Hindlimb muscle (tissue), 1 donor: Measurements from ENCODE around the gene DENND2D. TPM values are rescaled to one million over a fixed set of nuclear protein-coding genes. Genes with fewer than 3 reads are reported as not detected.

Experiments used
- DNase-seq: peaks from one replicate; pipeline ENCODE4 v3.0.0-alpha.2; 2013
- polyA plus RNA-seq: library from polyadenylated mRNA; unstranded; fragments of 120-200 nt; gene quantifications from one replicate; pipeline ENCODE4 v1.2.1, GENCODE V29; 2013; ENCODE audit not compliant: insufficient read length

Gene DENND2D, protein sequence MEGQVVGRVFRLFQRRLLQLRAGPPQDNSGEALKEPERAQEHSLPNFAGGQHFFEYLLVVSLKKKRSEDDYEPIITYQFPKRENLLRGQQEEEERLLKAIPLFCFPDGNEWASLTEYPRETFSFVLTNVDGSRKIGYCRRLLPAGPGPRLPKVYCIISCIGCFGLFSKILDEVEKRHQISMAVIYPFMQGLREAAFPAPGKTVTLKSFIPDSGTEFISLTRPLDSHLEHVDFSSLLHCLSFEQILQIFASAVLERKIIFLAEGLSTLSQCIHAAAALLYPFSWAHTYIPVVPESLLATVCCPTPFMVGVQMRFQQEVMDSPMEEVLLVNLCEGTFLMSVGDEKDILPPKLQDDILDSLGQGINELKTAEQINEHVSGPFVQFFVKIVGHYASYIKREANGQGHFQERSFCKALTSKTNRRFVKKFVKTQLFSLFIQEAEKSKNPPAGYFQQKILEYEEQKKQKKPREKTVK
- polyA plus RNA-seq, result 2.8 TPM

DNA sequence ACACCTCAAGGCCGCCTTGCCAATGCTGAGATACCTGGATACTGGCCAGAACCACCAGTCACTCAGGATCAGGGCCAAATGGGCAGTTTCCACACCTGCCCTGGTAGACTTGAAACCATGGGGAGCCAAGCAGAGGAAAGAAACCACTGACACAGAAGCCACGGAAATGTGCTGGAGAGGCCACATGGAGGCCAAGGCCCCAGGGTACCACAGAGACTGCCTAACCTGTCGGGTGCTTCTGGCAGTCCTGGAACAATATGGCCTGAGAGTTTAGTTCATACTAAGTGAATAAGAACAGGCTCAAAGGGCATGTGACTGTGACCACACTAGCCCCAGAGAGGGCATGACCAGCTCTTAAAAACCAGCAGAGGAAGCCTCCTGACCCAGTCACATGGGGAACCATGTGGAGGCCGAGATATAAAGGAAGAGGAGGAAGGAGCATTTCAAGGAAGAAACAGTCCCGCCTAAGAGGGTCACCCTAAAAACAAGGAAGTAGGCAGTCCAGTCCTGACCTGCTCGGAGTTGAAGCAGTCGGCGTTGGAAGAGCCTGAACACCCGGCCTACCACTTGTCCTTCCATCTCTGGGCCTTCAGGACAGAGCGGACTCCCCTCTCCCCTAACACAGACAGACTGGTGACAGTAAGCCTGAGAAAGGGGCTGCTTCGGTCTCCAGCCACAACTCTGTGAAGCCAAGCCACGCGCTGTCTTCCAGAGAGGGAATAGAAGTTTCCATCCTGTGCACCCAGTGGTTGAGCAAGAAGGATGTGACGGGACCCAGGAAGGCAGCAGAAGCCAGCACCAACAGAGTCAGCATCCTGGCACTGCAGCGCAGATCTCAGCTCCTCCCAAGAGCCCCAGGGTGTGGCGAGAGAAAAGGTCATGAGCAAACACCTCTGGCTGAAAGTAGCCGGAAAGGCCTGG is at the start of gene DENND2D:
DENND2D (minus strand) TSS at position 766 of the 921 bp plus-strand sequence; CDS start at position 579, 187 bp downstream.
- peak; percentile 25 for DNase-seq

DNA sequence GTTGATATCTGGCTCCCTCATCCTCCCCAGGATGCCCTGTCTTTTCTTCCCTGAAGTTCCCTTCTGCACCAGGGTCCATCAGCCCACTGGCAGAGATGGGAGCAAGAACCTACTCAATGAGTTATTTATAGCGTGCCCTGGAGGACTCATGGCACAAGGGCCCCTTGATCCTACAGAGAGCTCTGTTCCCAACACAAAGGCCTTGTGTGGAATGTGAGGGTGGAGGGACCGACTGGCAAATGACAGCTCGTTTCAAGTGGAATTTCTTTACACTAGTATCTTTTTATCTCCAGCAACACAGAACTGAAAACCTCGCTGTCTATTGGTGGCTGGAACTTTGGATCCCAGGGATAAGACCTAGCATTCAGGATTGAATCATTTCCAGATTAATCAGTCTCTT is 49.5 kb upstream of the DENND2D start:
- no peak for DNase-seq

DNA sequence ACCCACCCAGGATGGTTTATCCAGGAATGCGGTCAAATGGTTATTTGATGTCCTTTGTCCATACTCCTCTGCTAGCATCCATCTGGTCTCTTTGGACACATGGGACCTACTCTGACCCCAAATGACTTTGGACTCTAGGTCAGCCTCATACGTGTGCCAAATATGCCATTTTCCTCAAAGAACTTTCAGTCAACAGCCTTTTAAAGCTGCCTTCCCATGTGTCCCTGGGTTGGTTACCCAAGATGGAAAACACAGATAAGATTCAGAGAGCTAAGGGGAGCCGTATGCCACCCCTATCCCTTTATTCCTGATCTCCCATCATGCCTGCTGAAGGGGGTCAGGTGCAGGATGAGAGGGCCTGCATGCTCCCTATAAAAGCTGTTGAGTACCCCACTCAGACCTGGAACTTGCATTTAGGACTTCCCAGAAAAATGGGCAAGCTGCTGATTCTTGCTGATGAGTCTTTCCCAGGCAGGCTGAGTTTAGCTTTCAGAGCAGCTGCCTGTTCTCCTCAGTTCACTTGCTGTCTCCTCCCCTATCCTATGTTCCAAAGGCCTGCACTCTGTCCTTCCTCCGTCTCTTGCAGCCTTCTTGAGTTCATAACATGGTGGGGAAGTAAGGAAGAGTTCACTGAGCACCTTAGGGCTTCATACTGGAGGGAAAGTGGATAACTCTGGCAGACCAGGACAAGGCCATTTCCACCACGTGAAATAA is 46.8 kb upstream of the DENND2D start:
- no peak for DNase-seq

DNA sequence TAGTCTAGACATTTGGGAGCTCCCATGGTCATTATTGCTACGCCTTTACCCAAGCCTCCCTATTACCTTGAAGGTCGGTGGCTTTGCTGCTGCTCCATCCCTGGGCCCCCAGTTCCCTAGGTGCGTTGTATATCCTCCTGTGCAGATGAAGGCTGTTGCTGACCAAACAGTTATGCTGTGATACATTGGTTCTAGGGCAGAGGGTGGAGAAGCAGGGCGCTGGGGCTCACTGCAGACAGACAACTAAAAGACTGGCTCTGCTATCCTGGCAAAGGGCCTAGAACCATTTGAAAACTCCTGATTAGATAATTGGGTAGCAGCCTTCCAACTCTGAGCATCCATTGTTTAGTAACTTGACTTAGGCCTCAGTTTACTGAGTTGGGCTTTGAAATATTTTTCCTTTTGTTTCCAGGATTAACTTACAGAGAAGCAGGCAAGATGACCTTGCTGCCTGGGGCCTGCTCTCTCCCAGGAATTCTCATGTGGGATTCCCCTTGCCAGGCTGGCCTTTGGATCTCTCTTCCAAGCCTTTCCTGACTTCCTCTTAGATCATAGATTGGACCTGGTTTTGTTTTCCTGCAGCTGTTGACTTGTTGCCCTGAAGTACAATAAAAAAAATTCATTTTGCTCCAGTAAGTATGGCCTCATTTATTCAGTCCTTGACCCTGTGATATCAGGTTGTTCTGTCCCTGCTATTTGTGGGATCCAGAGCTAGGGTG is 42.5 kb upstream of the DENND2D start:
- no peak for DNase-seq

DNA sequence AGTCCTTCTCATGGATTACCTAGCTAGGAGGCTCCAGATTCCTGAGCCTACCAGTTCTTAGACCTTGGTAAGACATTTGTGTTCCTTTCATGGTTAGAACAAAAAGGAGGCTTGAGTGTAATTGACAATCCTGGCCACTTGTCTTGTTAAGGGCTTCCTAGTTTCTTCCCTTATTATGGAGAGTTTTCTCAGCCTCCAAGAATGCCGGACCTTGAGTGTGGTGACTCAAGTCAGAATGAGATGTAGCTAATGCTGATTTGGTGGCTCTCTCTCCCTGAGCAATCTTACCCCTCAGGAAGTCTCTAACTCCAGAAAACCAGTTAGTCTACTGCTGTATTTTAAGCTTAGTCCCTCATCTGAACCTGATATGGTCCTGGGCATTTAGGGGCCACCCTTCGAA is 41.4 kb upstream of the DENND2D start:
- DNase-seq, result no peak

DNA sequence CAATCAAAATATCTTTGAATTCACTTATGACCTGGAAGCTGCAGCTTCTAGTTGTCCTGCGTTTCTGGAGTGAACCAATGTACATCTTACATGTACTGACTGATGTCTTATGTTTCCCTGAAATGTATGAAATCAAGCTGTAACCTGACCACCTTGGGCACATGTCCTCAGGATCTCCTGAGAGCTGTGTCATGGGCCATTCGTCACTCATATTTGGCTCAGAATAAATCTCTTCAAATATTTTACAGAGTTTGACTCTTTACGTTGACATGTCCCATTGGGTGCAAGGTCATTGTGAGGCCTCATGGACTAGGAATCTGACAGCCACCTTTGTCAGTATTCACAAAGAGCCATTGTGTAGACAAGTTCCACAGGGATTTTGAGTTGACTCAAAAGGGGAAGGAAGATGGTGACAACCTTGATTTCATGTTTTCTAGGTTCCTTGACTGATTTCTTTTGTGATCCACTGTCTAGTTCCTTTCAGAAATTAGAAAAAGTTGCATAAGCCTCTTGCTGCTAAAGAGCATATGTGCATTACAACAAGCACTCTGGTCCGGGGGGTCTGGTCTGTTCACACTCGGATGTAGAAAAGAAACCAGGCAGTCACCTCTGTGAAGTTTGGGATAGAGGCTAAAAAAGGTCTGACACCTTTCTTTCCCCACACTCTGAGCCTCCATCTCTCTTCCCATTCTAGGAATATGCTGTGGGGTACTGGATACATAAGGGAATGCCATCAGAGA is 37.8 kb upstream of the DENND2D start:
- DNase-seq, result no peak

DNA sequence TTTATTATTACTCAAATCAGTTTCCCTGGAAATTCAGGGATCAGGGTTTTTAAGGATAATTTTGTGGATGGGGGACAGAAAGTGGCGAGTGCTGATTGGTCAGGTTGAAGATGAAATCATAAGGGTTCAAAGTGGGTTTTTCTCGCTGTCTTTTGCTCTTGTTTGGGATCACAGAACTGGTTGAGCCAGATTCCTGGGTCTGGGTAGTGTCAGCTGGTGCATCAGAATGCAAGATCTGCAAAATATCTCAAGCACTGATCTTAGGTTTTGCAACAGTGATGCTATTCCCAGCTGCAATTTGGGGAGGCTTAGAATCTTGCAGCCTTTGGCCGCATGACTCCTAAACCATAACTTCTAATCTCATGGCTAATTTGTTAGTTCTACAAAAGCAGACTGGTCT is 36.4 kb upstream of the DENND2D start:
- DNase-seq, result no peak

DNA sequence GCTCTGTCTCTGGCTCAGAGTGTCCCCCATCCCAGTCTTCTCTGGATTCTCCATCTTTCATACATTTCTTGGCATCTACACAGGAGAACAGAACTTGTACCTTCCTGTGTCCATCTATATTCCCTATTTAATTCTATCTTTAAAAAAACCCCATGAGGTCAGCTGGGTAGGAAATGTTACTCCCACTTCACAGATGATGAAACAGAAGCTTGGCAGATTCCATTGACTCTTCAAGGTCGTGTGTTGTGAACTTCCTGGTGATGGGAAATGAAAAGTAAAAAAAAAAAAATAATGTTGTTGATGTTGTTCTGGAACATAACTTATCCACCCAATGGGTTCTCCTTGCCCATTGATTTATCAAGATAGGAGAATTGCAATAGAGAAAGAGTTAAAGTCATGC is 35.9 kb upstream of the DENND2D start:
- DNase-seq, result no peak

DNA sequence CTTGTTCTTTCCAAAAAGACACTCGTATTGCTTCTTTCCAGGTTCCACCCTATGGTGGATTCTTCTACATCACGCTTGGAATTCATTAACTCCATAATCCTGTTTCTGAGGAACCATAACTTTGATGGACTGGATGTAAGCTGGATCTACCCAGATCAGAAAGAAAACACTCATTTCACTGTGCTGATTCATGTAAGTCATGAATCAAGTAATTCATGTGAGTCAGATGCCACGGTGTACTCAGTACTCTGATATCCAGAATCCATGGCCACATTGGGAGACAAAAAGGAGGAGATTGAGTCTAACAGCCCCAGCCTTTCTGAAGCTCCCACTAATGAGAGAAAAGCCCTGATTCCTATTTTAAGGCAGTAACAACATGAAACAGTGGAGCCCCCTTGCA is 34.4 kb upstream of the DENND2D start:
- DNase-seq, result no peak

DNA sequence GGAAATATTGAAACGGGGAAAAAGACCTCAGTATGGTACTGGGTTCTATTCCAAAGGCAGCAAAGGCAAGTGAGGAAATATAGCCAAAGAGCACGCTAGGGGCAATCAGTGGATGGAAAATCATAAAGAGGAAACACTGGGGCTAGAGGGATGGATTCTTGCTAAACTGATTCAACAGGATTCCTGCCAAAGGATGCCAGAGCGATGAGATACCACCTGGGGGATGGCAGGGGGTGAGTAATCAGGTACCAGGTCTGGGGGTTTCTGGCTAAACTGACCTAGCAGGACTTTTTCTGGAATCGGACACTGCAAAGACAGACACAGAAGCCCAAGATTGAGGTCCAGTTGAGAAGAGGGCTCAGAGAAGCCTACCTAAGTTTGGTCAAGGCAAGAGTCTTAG is 33.8 kb upstream of the DENND2D start:
- no peak for DNase-seq

DNA sequence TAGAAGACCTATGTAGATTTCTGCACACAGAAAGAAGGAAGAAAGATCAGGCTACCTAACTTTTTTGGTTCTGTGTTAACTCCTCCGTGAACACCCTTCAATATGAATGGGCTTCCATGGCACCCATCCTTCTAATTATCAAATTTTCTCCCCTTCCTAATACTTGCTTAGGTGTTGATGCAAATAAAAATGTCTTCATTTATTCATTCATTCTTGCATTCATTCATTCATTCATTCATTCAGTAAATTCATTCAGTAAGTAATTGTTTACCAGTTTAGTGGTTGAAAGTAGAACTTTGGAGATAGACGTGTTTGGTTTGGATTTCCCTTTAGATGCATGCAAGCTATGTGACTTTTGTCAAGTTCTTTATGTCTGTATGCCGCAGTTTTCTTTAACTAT is 31.7 kb upstream of the DENND2D start:
- no peak for DNase-seq

DNA sequence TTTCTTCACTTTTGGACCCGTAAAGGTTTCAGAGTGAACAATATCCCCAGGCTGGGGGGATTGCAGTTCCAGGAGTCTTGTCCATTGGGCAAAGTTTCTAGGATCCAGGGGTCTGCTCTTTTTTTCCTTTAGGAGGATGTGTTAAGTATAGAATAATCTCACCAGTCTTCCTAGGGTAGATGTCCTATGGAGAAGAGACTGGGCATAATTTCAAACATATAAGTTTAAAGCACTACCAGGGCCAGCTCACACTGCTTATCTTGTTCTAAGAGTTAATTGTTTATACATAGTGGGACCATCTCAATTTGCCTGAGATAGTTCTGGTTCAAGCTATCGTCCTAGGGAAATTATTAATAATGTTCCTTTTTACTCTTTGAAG is 28.3 kb upstream of the DENND2D start:
- no peak for DNase-seq

DNA sequence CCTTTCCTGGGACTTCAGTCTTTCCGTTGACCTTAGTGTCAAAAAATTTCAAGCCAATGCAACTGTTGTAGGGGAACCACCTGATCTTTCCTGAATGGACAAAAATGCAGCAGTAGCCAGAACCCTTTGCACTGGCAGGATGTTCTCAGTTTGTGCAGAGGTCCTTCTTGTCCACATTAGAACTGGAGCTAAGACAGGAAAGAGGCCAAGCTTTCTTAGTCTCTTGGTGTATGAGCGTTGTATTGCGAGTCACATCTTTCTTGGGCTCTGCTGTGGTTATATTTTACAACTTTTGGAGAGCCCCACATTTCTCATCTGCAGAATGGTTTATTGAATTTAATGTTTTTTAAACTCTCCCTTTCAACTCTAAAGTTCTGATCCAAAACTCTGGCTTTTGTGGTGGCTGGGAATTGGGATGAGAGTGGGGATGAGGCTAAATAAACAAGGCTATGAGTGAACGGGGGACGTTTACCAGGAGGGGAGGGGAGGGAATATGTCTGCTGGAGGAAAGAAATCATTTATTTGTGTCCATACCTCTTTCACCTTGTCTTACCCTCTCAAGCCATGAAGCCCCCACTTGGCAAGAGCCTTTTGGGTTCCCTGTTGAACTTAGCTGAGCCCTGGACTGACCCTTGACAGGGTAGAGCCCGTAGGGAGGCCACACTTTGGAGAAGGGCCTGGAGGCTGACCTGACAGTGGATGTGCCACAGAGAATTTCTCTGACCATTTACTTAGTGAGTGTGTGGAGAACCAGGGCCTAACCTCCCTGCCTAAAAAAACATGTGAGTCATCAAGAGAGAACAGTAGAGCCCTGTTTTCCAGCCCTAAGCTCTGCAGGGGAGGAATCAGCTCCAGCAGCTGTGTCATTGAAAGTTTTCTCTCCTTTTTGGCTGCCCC is 27.7 kb upstream of the DENND2D start:
- DNase-seq, result no peak

DNA sequence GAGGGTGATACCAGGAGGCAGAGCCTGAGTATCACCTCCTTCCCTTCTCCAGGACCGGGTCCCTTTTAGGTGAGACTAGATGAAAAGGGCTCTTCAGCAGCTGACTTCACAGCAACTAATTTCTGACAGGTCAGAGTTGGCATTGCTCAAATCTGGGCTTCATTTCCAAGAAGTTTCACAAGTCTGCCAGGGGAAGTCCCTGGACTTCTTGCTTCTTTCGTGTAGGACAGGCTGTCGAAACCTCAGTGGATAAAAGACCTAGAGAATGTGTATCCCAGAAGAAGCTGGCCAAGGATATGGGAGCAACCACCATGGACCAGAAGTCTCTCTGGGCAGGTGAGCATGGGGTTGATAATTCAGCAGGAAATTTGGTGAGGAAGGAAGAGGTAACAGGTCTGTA is 27.0 kb upstream of the DENND2D start, which contains the start of gene CHI3L2:
CHI3L2 (plus strand) TSS at position 280 of the 400 bp plus-strand sequence; CDS start at position 297, 17 bp downstream.
- no peak for DNase-seq

DNA sequence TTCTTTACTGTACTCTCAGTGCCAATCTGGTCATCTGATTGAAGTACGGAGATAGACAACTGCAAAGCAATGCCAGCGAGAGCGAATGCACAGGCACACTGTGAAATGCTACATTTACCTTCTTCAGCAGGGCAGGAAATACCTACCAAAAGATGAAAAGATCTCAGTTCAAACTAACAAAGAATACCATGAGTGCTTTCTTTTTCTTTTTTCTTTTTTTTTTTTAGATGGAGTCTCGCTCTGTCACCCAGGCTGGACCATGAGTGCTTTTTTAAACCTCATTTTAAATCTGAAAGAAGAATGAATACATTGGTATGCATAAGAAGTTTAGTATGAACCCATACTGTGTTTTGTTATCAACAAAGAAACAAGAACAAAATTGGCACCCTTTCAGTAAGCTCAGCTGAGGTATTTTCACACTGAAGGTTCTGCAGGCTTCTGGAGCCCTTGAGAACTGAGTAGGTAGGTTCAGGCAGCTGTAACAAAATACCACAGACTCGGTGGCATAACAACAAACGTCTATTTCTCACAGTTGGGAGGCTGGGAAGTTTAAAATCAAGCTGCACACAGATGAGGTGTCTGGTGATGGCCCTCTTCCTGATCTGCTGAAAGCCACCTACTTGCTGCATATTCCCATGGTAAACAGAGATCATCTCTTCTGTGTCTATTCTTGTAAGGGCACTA is 25.4 kb upstream of the DENND2D start:
- no peak for DNase-seq

DNA sequence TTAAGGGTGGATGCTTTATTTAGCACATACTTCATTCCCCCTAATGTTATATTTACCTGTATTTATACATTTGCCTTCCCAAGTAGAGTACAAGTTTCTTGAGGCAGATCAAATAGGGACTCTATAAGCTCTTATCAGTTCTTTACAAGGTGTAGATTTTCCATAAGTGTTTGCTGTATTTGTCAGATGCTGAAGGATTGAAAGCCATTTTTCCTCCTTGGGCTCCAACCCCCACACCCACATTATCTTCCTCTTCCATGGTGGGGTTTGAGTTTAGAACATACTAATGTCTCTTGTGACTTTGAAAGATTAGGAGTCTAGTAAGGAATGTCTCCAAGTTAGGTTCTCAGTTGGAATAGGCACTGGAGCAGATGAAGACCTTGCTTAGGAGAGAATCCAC is 24.6 kb upstream of the DENND2D start:
- DNase-seq, result no peak

DNA sequence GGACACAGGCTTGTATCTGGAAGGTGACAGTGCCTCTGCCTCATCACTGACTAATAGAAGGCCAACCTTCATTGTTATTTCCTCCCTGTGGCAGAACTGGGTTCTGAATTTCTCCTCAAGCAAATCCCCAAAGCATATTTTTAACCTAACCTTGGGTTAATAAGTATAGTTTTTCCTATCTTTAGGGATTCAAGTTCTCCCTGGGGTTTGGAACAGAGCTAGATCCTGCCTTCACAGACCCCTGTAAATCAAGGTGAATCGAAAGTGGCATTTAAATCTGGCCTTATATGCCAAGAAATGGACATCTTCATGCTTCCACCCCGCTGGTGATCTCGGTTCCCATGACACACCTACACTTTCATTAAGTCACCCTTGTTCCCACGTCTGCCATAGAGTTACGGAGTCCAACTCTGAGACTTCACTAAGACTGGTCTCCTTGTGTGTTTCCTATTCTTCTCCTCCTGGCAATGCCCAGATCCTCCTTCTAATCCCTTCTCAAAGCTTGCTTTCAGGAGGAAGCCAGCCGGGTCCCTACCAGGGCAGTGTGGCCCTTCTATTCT is 22.8 kb upstream of the DENND2D start:
- no peak for DNase-seq

DNA sequence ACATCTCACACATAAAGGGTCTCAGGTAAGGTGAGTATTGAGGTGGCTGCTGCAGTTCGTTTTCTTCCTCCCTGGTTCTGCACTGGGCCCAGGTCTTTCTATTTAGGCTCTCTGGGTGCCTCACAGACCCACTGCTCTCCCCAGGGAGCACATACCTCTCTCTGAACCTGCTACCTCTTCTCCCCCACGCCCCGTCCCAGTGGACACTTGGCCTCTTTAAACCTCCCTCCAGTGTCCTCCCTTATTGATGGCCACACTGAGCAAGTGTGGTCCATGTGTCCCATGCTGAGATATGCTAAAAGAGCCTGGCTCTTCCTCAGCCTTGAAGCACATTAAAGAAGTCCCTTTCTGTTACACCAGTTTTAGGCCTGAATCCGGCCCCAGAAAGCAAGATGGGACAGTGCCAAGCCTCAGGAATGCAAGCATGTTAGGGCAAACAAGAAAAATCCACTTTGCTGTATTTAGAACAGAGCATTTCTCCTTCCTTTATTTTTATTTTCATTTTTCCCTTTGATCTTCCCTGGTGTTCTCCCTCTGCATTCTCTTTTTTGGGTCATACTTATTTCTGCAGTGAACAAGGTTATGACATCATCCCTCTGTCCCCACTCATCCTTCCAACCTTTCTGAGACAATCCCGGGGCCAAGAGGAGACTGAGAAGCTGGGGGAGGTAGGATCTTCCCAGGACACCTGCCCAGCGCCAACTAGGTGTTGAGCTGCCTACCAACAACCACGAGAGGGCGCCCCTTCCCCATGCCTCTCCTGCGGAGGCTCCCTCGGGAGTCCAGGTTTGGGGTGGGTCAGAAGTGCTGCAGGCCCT is 22.1 kb upstream of the DENND2D start:
- DNase-seq, result peak; percentile 23
